ENCODE data around the gene METTL13.

METTL13 gene

DNA sequence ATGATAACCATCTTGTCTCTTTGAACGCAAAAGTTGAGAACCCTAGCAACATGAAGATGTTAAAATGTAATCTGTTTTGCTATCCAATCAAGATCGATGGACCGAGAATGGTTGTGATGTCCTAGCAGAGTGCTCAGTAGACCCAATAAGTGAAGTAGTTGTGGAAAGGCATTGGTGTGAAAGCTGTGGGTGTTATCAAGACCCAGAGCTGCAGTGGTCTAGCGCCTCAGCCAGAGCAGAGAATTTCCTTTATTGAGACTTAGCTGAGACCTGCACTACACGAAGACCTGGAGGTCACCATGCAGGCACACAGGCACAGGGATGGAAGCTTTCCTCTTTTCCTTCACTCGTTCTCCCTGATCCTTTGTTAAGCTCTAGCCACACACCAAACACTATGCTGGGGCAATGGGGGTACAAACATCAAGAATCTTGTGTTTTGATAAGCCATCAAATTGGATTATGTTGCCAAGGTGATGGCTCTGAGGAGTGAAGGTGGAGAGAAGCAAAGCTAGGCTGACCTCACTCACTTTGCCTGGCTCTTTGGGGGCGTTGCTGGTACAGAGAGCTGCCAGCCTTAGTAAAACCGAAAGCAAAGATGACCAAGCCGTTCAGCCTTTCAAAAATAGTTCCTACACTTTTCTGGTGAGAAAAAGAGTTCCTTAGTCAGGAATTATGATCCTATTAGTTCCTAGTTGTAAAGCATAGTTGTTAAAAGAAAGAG is 24.1 kb downstream of the METTL13 start:
- CTCF ChIA-PET: interaction anchor here (0.9 to 8.4 kb wide), 2 partner anchors 179 to 291 kb away, joined by 3 to 82 read pairs; no protein-coding TSS in a partner anchor
- no peak for TF ChIP-seq NFRKB (IDR thresholded peaks at IDR 0.05)
- no peak for TF ChIP-seq LEF1 (IDR thresholded peaks at IDR 0.05; ENCODE audit: borderline replicate concordance)
- TF ChIP-seq HDGF (IDR thresholded peaks at IDR 0.05; ENCODE audit: borderline replicate concordance): no peak
- TF ChIP-seq ELF4 (IDR thresholded peaks at IDR 0.05): no peak
- TF ChIP-seq FOXM1 (IDR thresholded peaks at IDR 0.05; ENCODE audit: borderline replicate concordance): no peak
- no peak for DNase-seq (ENCODE audit: extremely low spot score)
- POLR2A ChIA-PET: interaction anchor here (0.8 to 1.0 kb wide), 2 partner anchors 24 to 36 kb away, joined by 3 to 4 read pairs; partner anchors contain the start of genes DNM3 and METTL13

DNA sequence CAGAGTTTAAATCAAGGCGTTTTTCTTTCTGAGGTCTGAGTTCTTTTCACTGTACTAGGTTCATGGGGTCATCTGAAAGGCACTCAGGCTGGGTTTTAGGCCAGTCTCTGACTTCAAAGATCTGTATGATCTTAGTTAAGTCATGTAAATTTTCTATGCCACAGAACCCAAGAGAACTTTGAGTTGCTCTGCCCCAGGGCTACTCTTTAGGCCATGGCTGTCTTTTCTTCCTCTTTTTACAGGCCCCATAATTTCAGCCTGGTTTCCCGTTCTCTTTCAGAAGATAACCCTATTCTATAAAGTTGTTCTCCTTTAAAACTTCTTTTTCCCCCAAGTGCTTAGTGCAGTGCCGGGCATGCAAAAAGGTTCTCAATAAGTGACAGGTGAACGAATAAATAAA is 26.1 kb downstream of the METTL13 start:
- ChIA-PET POLR2A (no interaction called here), CTCF (no interaction called here)
- DNase-seq (ENCODE audit: extremely low spot score): no peak
- no peak for TF ChIP-seq L3MBTL2 (conservative IDR thresholded peaks at IDR 0.05)
- TF ChIP-seq HDGF (IDR thresholded peaks at IDR 0.05; ENCODE audit: borderline replicate concordance): no peak
- TF ChIP-seq SUZ12 (IDR thresholded peaks at IDR 0.05): no peak
- TF ChIP-seq, protein P1, sequence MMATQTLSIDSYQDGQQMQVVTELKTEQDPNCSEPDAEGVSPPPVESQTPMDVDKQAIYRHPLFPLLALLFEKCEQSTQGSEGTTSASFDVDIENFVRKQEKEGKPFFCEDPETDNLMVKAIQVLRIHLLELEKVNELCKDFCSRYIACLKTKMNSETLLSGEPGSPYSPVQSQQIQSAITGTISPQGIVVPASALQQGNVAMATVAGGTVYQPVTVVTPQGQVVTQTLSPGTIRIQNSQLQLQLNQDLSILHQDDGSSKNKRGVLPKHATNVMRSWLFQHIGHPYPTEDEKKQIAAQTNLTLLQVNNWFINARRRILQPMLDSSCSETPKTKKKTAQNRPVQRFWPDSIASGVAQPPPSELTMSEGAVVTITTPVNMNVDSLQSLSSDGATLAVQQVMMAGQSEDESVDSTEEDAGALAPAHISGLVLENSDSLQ (IDR thresholded peaks at IDR 0.05): no peak
- no peak for TF ChIP-seq TARDBP (IDR thresholded peaks at IDR 0.05)
- TF ChIP-seq NFRKB (IDR thresholded peaks at IDR 0.05): no peak
- TF ChIP-seq ZNF384 (IDR thresholded peaks at IDR 0.05): no peak
- no peak for TF ChIP-seq BHLHE40 (IDR thresholded peaks at IDR 0.05; ENCODE audit: borderline replicate concordance)
- TF ChIP-seq SP1 (IDR thresholded peaks at IDR 0.05): no peak
- no peak for TF ChIP-seq ARNT (IDR thresholded peaks at IDR 0.05)
- TF ChIP-seq FOXK2 (IDR thresholded peaks at IDR 0.05): no peak
- no peak for TF ChIP-seq FOXA1 (IDR thresholded peaks at IDR 0.05)
- no peak for TF ChIP-seq ELF4 (IDR thresholded peaks at IDR 0.05)
- TF ChIP-seq LEF1 (IDR thresholded peaks at IDR 0.05; ENCODE audit: borderline replicate concordance): no peak

DNA sequence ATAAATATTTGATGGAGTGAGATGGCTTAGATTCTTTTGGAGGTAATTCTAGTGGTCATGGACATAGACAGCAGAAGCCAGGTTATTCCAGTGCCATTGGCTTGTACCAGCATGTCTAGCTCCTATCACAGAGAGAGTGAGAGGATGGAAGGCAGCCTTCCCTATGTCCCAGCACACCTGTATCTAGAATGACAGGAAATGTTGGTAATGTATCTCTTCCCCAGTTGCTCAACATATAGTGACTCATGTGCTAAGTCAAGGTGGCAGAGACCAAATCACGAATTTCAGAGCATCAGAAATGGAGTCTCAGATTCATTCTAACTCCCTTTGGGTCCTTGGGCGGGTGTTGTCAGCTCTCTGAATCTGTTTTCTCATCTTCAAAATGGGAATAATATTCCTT is 28.4 kb downstream of the METTL13 start:
- TF ChIP-seq CTBP1 (IDR thresholded peaks at IDR 0.05; ENCODE audit: borderline replicate concordance) (no peak), ARNT (IDR thresholded peaks at IDR 0.05) (no peak), L3MBTL2 (conservative IDR thresholded peaks at IDR 0.05) (no peak)
- ChIA-PET CTCF (interaction anchor here (1.1 to 4.4 kb wide), 2 partner anchors 8 to 165 kb away, joined by 3 to 17 read pairs; no protein-coding TSS in a partner anchor), POLR2A (interaction anchor here (1.4 kb wide), 1 partner anchor 11 kb away, joined by 3 read pairs; no protein-coding TSS in a partner anchor)
- DNase-seq (ENCODE audit: extremely low spot score): no peak

DNA sequence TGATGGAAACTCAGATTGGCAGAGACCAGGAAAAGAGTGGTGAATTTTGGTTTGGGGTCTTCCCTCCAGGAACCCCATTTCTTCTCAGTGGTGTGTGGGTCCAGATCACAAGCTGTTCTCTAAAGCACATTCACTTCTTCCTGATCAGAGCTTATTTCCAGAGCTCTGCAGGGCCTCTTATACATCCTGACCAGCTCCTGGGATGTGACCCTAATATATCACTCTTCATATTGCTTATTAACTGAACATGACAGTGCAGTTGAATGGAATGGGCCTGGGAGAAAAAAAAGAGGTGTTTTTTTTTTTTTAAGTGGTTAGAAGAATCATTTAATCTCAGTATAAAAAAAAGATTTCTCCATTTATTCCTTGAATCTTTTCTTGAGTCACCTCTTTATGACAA is 30.2 kb downstream of the METTL13 start:
- POLR2A ChIA-PET: no interaction called here
- TF ChIP-seq BHLHE40 (IDR thresholded peaks at IDR 0.05; ENCODE audit: borderline replicate concordance): no peak
- no peak for TF ChIP-seq L3MBTL2 (conservative IDR thresholded peaks at IDR 0.05)
- TF ChIP-seq TARDBP (IDR thresholded peaks at IDR 0.05): no peak
- no peak for TF ChIP-seq HDGF (IDR thresholded peaks at IDR 0.05; ENCODE audit: borderline replicate concordance)
- no peak for TF ChIP-seq ZNF384 (IDR thresholded peaks at IDR 0.05)
- TF ChIP-seq ELF4 (IDR thresholded peaks at IDR 0.05): no peak
- TF ChIP-seq LEF1 (IDR thresholded peaks at IDR 0.05; ENCODE audit: borderline replicate concordance): no peak
- no peak for DNase-seq (ENCODE audit: extremely low spot score)
- CTCF ChIA-PET: interaction anchor here (1.6 to 4.4 kb wide), 2 partner anchors 10 to 172 kb away, joined by 3 to 17 read pairs; no protein-coding TSS in a partner anchor

DNA sequence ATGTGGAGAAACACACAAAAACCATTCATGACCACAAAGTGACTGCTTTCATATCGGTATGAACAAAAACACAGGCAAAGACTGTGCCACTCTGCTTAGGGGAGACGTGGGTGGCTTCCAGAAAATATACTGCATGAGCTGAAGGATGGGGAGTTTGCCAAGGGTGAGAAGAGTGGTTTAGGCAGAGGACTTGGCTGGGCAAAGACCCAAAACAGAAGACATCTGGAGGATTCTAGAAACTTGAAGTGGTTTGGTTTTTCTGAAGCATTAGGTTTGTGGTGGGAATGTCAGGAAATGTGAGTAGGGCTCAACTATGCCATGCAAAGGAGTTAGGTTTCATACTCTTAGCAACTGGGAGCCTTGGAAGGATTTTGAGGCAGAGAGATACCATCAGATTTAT is 33.2 kb downstream of the METTL13 start:
- ChIA-PET CTCF (no interaction called here), POLR2A (no interaction called here)
- DNase-seq (ENCODE audit: extremely low spot score): no peak
- TF ChIP-seq HDGF (IDR thresholded peaks at IDR 0.05; ENCODE audit: borderline replicate concordance): no peak
- no peak for TF ChIP-seq FOXK2 (IDR thresholded peaks at IDR 0.05)
- no peak for TF ChIP-seq ARNT (IDR thresholded peaks at IDR 0.05)
- TF ChIP-seq L3MBTL2 (conservative IDR thresholded peaks at IDR 0.05): no peak
- TF ChIP-seq SUZ12 (IDR thresholded peaks at IDR 0.05): no peak
- TF ChIP-seq FOXM1 (IDR thresholded peaks at IDR 0.05; ENCODE audit: borderline replicate concordance): no peak
- TF ChIP-seq, protein P1 (IDR thresholded peaks at IDR 0.05): no peak
- TF ChIP-seq ZNF384 (IDR thresholded peaks at IDR 0.05): no peak
- TF ChIP-seq FOXA1 (IDR thresholded peaks at IDR 0.05): no peak
- no peak for TF ChIP-seq TARDBP (IDR thresholded peaks at IDR 0.05)
- TF ChIP-seq BHLHE40 (IDR thresholded peaks at IDR 0.05; ENCODE audit: borderline replicate concordance): no peak
- no peak for TF ChIP-seq SP1 (IDR thresholded peaks at IDR 0.05)
- no peak for TF ChIP-seq NFRKB (IDR thresholded peaks at IDR 0.05)
- TF ChIP-seq LEF1 (IDR thresholded peaks at IDR 0.05; ENCODE audit: borderline replicate concordance): no peak
- TF ChIP-seq ELF4 (IDR thresholded peaks at IDR 0.05): no peak
- TF ChIP-seq CTBP1 (IDR thresholded peaks at IDR 0.05; ENCODE audit: borderline replicate concordance): no peak

DNA sequence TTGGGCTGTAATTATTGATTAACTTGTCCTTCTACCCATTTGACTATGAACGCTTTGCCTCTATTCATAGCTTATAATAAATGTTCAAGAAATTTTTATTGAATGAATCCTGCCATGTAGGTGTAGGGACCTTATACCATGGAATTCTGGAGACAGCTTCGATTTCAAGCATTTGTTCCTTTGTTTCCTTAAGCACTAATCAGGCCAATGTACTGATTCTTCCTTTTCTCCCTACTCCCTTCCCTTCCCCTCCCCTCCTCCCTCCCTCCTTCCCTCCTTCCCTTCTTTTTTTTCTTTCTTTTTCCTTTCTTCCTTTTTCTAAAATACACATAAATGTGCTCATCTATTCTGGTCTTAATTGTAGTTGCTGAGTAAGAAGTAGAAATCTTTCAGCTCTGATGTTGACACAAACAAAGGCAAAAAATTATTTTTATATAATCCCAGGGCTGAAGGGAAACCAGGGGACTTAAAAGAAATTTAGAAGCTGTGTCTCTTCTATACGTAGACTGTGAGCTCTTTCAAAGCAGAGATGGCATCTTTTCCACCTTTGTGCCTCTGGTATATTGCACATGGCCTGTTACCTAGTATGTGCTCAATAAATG is 34.9 kb downstream of the METTL13 start:
- DNase-seq (ENCODE audit: extremely low spot score): no peak

More for the DNA sequence above, 34.9 kb downstream of the METTL13 start:
- no peak for TF ChIP-seq SUZ12 (IDR thresholded peaks at IDR 0.05)
- TF ChIP-seq FOXA1 (IDR thresholded peaks at IDR 0.05): no peak
- TF ChIP-seq BHLHE40 (IDR thresholded peaks at IDR 0.05; ENCODE audit: borderline replicate concordance): no peak
- TF ChIP-seq ELF4 (IDR thresholded peaks at IDR 0.05): no peak
- CTCF ChIA-PET: no interaction called here
- POLR2A ChIA-PET: no interaction called here
